GOT3 (cell line): Measurements from ENCODE around the gene TMEM144.

Experiments used
- DNase-seq: peaks from one replicate; lab custom pipeline; 2025; ENCODE audit warnings: mixed read lengths; lab: John Stamatoyannopoulos, UW

The TMEM144 gene

DNA sequence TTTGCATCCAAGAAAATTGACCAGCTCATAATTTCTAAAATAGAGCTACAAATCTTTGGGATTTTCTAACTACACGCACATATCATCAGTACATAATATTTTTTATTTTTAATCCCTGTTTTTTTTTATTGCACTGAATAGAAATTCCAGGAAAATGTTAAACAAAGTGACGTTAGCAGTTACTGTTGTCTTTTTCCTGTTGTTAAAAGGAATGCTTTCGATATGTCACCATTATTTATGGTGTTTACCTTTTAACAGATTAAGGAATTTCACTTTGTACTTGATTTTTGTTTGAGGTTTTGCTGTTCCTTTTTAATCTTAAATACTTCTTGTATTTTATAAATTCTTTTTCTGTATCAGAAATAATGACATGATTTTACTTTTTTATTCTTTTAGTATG is 89.7 kb downstream of the TMEM144 start:
- DNase-seq, result no peak

DNA sequence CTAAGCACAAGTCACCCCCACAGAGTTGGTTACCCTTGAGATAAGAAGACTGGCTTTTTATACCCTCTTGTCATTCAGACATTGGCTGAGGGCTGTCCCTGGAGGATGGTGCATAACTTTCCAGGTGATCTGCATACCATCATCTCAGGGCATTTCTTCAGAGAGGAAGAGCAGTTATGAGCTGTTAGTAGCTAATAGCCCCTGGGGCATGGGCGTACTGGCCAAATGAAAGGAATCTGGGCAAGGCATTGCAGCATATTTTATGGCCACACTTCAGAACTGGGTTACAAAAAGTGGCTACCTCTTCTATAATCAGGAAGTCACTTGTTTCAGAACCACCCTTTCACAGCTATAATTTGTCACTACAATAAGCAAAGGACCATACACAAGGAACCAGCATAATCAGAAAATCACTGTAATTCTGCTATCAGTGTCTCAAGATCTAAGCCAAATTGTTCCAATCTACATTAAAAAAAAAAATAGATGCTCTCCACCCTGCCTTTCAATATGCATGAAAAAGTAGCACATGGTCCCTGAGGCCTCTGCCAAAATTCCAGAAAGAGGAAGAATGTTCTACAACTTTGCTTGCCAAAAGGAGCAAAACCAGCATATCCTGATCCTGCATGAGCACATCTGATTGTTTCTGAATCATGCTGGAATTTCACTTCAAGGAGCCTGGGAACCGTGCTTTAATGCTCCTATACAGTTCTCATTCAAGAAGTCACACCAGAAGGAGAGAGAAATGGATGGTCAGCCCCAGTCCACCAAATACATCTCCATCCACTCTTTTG is 92.0 kb downstream of the TMEM144 start:
- no peak for DNase-seq

GRCh38 chr4:158304694-158305093 is 94.4 kb downstream of the TMEM144 start:
- no peak for DNase-seq
